Measurements from ENCODE around the gene PKN2. TPM values are rescaled to one million over a fixed set of nuclear protein-coding genes. Genes with fewer than 3 reads are reported as not detected.
"Not testable (repeated sequence)": the region's sequence is repeated elsewhere in the genome, so short reads cannot be mapped to it uniquely, and the experiment has no call there.

Gene PKN2
- total RNA-seq, 1 experiment from 2014 or later: 33.4 TPM

- H3K9me3 ChIP-seq: no peaks in the 10 kb centered on the region
- no peaks in the 10 kb centered on the region for H3K36me3 Mint-ChIP-seq (ENCODE audit: insufficient read depth, unreplicated experiment)
- no peaks in the 10 kb centered on the region for H3K4me1 ChIP-seq
- no peak overlapping the region for H3K4me3 Mint-ChIP-seq (ENCODE audit: unreplicated experiment)
- no peak for DNase-seq
- TF ChIP-seq, protein P1, sequence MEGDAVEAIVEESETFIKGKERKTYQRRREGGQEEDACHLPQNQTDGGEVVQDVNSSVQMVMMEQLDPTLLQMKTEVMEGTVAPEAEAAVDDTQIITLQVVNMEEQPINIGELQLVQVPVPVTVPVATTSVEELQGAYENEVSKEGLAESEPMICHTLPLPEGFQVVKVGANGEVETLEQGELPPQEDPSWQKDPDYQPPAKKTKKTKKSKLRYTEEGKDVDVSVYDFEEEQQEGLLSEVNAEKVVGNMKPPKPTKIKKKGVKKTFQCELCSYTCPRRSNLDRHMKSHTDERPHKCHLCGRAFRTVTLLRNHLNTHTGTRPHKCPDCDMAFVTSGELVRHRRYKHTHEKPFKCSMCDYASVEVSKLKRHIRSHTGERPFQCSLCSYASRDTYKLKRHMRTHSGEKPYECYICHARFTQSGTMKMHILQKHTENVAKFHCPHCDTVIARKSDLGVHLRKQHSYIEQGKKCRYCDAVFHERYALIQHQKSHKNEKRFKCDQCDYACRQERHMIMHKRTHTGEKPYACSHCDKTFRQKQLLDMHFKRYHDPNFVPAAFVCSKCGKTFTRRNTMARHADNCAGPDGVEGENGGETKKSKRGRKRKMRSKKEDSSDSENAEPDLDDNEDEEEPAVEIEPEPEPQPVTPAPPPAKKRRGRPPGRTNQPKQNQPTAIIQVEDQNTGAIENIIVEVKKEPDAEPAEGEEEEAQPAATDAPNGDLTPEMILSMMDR (IDR thresholded peaks at IDR 0.05; ENCODE audit: insufficient read depth in 1 of 2, low read depth in 1 of 2, low read length in 1 of 2, severe bottlenecking in 1 of 2, unreplicated experiment in 1 of 2): no peak
- H3K27me3 ChIP-seq (replicated peaks; ENCODE audit: control insufficient read depth, insufficient read depth, low read length): no peaks in the 10 kb centered on the region
- ChIA-PET CTCF (no interaction called here), POLR2A (no interaction called here)
- H3K27me3 Mint-ChIP-seq (ENCODE audit: insufficient read depth, unreplicated experiment): no peaks in the 10 kb centered on the region
- no peaks in the 10 kb centered on the region for H3K36me3 ChIP-seq (ENCODE audit: control insufficient read depth, insufficient read depth, low read length)
- intact Hi-C loops (cut with micrococcal nuclease; ENCODE audit: unreplicated experiment): no loop called here
- H3K4me1 Mint-ChIP-seq (ENCODE audit: low read depth, unreplicated experiment): peaks cover 9% of the 10 kb centered on the region
- H3K27ac Mint-ChIP-seq (ENCODE audit: unreplicated experiment): no peak overlapping the region
- no peaks in the 10 kb centered on the region for H3K9me3 Mint-ChIP-seq (ENCODE audit: unreplicated experiment)
- no TSS peak for BruUV-seq (replicated peaks)
- no peak overlapping the region for H3K4me3 ChIP-seq (ENCODE audit: low read depth, low read length)
Measured at GRCh38 chr1:88698764-88699163, 14.7 kb downstream of the PKN2 start.

GRCh38 chr1:88700425-88701013 is 16.4 kb downstream of the PKN2 start:
- H3K4me1 ChIP-seq: no peaks in the 10 kb centered on the region
- ChIA-PET POLR2A (no interaction called here), CTCF (no interaction called here)
- Mint-ChIP-seq H3K9me3 (ENCODE audit: unreplicated experiment) (no peaks in the 10 kb centered on the region), H3K4me1 (ENCODE audit: low read depth, unreplicated experiment) (peaks cover 9% of the 10 kb centered on the region), H3K4me3 (ENCODE audit: unreplicated experiment) (no peak overlapping the region), H3K36me3 (ENCODE audit: insufficient read depth, unreplicated experiment) (no peaks in the 10 kb centered on the region), H3K27me3 (ENCODE audit: insufficient read depth, unreplicated experiment) (no peaks in the 10 kb centered on the region), H3K27ac (ENCODE audit: unreplicated experiment) (no peak overlapping the region)
- intact Hi-C loops (cut with micrococcal nuclease; ENCODE audit: unreplicated experiment): no loop called here
- no peaks in the 10 kb centered on the region for H3K9me3 ChIP-seq
- no peak overlapping the region for H3K4me3 ChIP-seq (ENCODE audit: low read depth, low read length)
- H3K36me3 ChIP-seq (ENCODE audit: control insufficient read depth, insufficient read depth, low read length): no peaks in the 10 kb centered on the region
- no peak for DNase-seq
- no TSS peak for BruUV-seq (replicated peaks)
- no peaks in the 10 kb centered on the region for H3K27me3 ChIP-seq (replicated peaks; ENCODE audit: control insufficient read depth, insufficient read depth, low read length)
- TF ChIP-seq, protein P1 (IDR thresholded peaks at IDR 0.05; ENCODE audit: insufficient read depth in 1 of 2, low read depth in 1 of 2, low read length in 1 of 2, severe bottlenecking in 1 of 2, unreplicated experiment in 1 of 2): no peak

DNA sequence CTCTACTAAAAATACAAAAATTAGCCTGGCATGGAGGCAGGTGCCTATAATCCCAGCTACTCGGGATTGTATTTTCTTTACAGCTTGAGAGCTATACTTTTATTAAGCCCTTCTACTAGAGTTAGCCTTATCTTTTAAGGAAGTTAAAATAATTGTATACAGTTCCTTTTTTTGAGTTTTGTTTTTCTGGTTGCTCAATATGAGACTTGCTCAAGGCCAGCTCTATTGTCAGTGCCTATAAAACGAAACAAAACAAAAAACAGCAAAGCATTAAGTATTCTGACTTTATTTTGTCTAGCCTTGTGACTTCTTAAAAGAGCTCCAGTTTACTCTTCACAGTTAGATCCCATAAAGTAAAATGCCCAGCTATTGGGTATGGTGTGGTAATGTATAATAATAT is 17.2 kb downstream of the PKN2 start:
- DNase-seq: no peak
- Histone ChIP-seq H3K9me3 (no peaks in the 10 kb centered on the region), H3K4me3 (ENCODE audit: low read depth, low read length) (no peak overlapping the region), H3K4me1 (no peaks in the 10 kb centered on the region), H3K36me3 (ENCODE audit: control insufficient read depth, insufficient read depth, low read length) (no peaks in the 10 kb centered on the region), H3K27me3 (replicated peaks; ENCODE audit: control insufficient read depth, insufficient read depth, low read length) (no peaks in the 10 kb centered on the region)
- ChIA-PET POLR2A (no interaction called here), CTCF (no interaction called here)
- no peak overlapping the region for H3K4me3 Mint-ChIP-seq (ENCODE audit: unreplicated experiment)
- no peaks in the 10 kb centered on the region for H3K27me3 Mint-ChIP-seq (ENCODE audit: insufficient read depth, unreplicated experiment)
- BruUV-seq (replicated peaks): no TSS peak
- no peak overlapping the region for H3K27ac Mint-ChIP-seq (ENCODE audit: unreplicated experiment)
- peaks cover 9% of the 10 kb centered on the region for H3K4me1 Mint-ChIP-seq (ENCODE audit: low read depth, unreplicated experiment)
- TF ChIP-seq, protein P1 (IDR thresholded peaks at IDR 0.05; ENCODE audit: insufficient read depth in 1 of 2, low read depth in 1 of 2, low read length in 1 of 2, severe bottlenecking in 1 of 2, unreplicated experiment in 1 of 2): no peak
- no peaks in the 10 kb centered on the region for H3K9me3 Mint-ChIP-seq (ENCODE audit: unreplicated experiment)
- intact Hi-C loops (cut with micrococcal nuclease; ENCODE audit: unreplicated experiment): no loop called here
- no peaks in the 10 kb centered on the region for H3K36me3 Mint-ChIP-seq (ENCODE audit: insufficient read depth, unreplicated experiment)

- H3K36me3 Mint-ChIP-seq (ENCODE audit: insufficient read depth, unreplicated experiment); H3K4me1 ChIP-seq; H3K27me3 Mint-ChIP-seq (ENCODE audit: insufficient read depth, unreplicated experiment); intact Hi-C loops (cut with micrococcal nuclease; ENCODE audit: unreplicated experiment); H3K9me3 Mint-ChIP-seq (ENCODE audit: unreplicated experiment); CTCF ChIA-PET; H3K4me1 Mint-ChIP-seq (ENCODE audit: low read depth, unreplicated experiment); H3K27ac Mint-ChIP-seq (ENCODE audit: unreplicated experiment); H3K4me3 ChIP-seq (ENCODE audit: low read depth, low read length); H3K36me3 ChIP-seq (ENCODE audit: control insufficient read depth, insufficient read depth, low read length); BruUV-seq (replicated peaks); POLR2A ChIA-PET; DNase-seq; H3K27me3 ChIP-seq (replicated peaks; ENCODE audit: control insufficient read depth, insufficient read depth, low read length); H3K4me3 Mint-ChIP-seq (ENCODE audit: unreplicated experiment); H3K9me3 ChIP-seq: not testable (repeated sequence)
Measured at GRCh38 chr1:88701793-88702192, 17.7 kb downstream of the PKN2 start.
